Measurements from ENCODE around the gene CCDC192.

Gene CCDC192

DNA sequence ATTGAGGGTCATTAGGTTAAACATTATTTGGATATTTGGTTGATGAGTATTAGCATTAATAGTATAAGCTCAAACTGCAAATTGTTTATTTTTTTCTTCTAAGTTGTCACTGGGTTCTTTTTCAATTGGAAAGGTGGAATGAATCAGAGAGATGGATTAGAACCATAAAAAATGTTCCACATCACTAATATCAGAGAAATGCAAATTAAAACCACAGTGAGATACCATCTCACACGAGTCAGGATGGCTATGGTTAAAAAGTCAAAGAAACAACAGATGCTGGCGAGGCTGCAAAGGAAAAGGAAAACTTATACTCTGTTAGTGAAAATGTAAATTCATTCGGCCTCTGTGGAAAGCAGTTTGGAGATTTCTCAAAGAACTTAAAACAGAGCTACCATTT lies 122.8 kb downstream of the CCDC192 start:
- TF ChIP-seq, protein P1, sequence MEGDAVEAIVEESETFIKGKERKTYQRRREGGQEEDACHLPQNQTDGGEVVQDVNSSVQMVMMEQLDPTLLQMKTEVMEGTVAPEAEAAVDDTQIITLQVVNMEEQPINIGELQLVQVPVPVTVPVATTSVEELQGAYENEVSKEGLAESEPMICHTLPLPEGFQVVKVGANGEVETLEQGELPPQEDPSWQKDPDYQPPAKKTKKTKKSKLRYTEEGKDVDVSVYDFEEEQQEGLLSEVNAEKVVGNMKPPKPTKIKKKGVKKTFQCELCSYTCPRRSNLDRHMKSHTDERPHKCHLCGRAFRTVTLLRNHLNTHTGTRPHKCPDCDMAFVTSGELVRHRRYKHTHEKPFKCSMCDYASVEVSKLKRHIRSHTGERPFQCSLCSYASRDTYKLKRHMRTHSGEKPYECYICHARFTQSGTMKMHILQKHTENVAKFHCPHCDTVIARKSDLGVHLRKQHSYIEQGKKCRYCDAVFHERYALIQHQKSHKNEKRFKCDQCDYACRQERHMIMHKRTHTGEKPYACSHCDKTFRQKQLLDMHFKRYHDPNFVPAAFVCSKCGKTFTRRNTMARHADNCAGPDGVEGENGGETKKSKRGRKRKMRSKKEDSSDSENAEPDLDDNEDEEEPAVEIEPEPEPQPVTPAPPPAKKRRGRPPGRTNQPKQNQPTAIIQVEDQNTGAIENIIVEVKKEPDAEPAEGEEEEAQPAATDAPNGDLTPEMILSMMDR (IDR thresholded peaks at IDR 0.05; ENCODE audit: control insufficient read depth, insufficient read depth, low read depth, low read length, missing control alignments), result no peak
- H3K4me3 ChIP-seq (ENCODE audit: control insufficient read depth, low read depth, low read length), result no peak overlapping the region
- DNase-seq (ENCODE audit: low read depth), result no peak

- no peak overlapping the region for H3K4me3 ChIP-seq (ENCODE audit: control insufficient read depth, low read depth, low read length)
- no peak for DNase-seq (ENCODE audit: low read depth)
- TF ChIP-seq, protein P1 (IDR thresholded peaks at IDR 0.05; ENCODE audit: control insufficient read depth, insufficient read depth, low read depth, low read length, missing control alignments), result no peak
Measured at GRCh38 chr5:127827451-127827850, 124.3 kb downstream of the CCDC192 start.

GRCh38 chr5:127830157-127830556 lies 127.0 kb downstream of the CCDC192 start:
- TF ChIP-seq, protein P1 (IDR thresholded peaks at IDR 0.05; ENCODE audit: control insufficient read depth, insufficient read depth, low read depth, low read length, missing control alignments), result no peak
- no peak for DNase-seq (ENCODE audit: low read depth)
- H3K4me3 ChIP-seq (ENCODE audit: control insufficient read depth, low read depth, low read length), result no peak overlapping the region

GRCh38 chr5:127830829-127831598 lies 127.8 kb downstream of the CCDC192 start:
- TF ChIP-seq, protein P1 (IDR thresholded peaks at IDR 0.05; ENCODE audit: control insufficient read depth, insufficient read depth, low read depth, low read length, missing control alignments), result no peak
- H3K4me3 ChIP-seq (ENCODE audit: control insufficient read depth, low read depth, low read length), result no peak overlapping the region
- DNase-seq (ENCODE audit: low read depth), result no peak

GRCh38 chr5:127832067-127832466 lies 128.9 kb downstream of the CCDC192 start:
- no peak overlapping the region for H3K4me3 ChIP-seq (ENCODE audit: control insufficient read depth, low read depth, low read length)
- TF ChIP-seq, protein P1 (IDR thresholded peaks at IDR 0.05; ENCODE audit: control insufficient read depth, insufficient read depth, low read depth, low read length, missing control alignments), result no peak
- DNase-seq (ENCODE audit: low read depth), result no peak

DNA sequence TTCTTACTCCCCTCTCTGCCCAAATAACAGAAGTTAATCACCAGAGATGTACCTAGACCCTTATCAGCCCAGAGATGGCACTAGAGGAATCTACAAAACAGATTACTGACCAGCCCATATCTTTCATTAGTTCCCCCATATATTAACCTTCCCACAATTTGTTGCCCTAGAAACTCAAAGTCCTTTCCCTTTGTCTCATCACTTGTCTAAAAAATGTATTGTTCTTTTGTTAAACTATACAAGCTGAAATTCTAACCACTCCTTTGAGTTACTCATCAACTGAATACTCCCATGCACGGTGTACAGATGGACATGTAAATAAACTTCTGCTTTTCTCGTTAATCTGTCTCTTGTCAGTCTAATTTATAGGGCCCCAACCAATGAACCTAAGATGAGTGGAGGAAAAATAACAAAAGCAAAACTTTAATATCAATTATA lies 130.9 kb downstream of the CCDC192 start:
- DNase-seq (ENCODE audit: low read depth), result peak; percentile 31
- TF ChIP-seq, protein P1 (IDR thresholded peaks at IDR 0.05; ENCODE audit: control insufficient read depth, insufficient read depth, low read depth, low read length, missing control alignments), result no peak
- no peak overlapping the region for H3K4me3 ChIP-seq (ENCODE audit: control insufficient read depth, low read depth, low read length)
